ENCODE measurements around the gene NAALADL2.
"Not testable (repeated sequence)": the region's sequence is repeated elsewhere in the genome, so short reads cannot be mapped to it uniquely, and the experiment has no call there.

The NAALADL2 gene

DNA sequence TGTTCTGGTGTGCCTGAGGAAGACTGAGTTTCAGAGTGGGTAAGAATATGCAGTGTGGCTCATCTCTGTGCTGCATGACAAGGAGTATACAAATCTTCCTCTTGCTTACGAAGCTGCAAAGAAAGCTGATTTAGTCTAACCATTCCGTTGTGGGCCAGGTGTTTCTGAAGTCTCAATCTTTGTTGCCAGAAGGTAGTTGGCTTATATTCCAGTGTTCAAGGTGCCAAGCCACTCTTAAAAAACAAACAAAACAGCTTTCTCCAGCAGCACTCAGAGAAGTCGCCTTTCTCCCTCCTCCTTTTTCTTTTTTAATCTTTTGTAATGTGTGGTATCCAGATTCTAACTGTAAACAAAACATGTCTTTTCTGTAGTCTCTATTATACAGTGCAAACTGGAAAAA lies 872.4 kb downstream of the NAALADL2 start:
- no peak for DNase-seq

DNA sequence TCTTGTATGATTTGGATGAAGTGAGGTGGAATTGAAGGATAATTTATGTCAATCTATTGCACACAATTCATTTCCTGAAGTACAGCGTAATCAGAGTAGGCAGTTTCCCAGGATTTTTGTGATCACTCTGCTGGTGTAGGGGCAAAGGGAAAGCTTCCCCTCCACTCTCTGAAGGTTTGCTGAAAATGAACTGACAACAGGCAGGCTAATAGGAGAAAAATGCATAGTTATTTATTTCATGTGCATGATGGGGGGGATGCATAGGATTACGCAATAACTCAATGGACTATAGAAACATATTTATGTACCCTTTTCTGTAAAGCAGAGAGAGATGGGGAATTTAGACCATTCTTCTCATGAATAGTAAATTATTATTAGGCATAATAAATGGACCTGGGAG lies 872.9 kb downstream of the NAALADL2 start:
- DNase-seq = no peak

DNA sequence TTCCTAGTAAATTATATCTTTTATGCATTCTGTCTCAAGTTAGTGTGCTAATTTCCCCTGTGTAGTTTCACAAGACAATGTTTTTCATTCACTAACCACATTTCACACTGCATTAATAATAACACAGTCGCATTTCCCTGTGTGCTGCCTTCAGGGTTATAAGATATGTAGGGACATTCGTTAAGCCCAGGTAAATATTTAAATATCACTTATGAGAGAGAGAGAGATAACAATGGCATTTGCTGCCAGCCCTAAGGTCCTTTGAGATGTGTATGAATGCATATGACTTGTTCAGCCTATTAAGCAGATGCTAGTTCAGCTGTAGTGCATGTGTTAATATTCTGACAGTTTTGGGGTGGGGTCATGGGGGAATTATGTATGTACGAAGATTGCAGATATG lies 876.7 kb downstream of the NAALADL2 start:
- no peak for DNase-seq

DNA sequence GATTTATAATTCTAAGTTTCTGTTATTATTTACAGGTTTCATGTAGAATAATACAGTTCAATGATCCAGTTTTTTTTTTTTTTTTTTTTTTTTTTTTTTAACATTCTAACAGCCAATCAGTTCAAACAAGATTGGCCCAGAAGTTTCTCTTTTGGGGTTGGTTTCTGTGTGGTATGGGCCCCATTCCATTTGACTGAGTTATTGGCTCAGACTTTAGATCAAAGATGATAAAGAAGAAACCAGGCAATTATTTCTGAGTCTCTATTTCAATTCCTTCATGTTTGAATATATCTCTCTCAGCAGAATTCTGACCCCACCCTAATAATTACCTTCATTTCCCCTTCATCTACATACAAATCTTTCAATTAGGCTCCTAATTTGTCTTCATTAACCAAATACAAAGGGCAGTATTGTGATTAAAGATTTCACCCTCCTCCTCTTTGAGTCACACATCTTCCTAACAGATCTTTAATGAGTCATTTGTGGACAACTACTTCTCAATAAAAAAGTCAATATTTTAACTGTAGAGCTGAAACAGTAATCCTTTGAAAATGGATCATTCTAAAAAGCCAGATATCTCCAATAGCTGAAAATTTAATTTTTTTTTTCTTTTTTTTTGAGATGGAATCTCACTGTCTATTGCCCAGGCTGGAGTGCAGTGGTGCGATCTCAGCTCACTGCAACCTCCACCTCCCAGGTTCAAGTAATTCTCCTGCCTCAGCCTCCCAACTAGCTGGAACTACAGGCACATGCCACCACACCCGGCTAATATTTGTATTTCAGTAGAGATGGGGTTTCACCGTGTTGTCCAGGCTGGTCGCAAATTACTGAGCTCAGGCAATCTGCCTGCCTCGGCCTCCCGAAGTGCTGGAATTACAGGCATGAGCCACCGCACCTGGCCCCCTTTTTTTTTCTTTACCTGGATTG lies 878.8 kb downstream of the NAALADL2 start:
- no peak for DNase-seq

DNA sequence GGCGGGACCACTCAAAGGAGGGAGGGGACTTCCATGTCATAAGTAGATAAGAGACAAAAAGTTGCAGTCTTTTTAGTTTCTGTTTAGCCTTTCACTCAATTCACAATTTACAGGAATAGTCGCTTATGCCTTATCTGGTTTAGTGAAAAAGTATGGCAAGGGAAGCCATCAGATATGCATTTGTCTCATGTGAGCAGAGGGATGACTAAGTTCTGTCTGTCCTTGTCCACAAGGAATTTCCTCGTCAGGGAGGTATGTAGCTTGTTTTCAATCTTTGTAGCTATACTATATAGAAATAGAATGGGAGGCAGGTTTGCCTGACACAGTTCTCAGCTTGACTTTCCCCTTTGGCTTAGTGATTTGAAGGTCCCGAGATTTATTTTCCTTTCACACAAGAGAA lies 882.8 kb downstream of the NAALADL2 start:
- no peak for DNase-seq

DNA sequence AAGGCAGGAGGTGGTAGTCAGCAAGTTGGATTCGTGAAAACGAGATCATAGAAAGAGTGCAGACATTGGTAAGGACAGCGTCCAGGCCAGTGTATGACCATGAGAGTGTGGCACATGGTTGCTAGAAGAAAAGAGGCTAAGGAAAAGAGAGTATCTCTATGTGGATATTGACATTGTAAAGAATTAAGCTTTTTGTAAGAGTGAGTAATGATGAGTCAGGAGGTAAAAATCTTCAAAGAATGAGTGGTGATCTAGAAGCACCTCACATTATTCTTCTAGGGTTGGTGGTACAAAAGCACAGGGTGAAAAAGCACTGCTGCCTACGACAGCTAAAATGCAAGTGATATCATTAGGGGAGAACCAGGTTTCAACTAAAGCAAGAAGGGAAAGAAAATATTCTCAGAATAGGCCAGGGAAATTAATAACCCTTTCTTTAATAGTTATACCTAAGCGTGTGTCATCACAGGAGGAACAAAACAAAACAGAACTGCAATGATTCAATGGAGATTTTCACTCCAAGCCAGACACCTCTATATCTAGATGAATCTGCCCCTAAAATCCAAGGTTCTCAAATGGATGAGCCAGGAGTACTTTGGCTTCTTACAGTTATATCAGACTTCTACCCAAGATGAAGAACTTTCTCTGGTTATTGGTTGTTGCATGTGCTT lies 884.7 kb downstream of the NAALADL2 start:
- DNase-seq = no peak

DNA sequence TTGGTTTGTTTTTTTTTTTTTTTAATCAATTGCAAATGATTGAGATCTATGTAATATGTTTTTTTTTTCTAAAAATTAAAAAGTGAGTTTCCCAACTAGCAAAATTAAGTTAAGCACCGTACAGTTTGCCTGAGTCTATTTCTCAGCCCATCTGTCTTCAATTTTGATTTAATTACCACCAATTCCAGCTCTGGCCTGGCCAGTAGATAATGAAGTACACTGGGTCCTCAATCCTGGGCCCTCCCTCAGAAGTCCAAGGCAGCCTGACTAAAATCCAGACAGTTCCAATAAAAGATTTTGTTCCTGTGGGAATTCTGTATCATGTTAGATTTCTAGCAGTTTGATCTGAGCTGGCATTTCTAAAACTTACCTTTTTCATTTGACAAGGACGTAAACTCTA lies 887.2 kb downstream of the NAALADL2 start:
- no peak for DNase-seq

DNA sequence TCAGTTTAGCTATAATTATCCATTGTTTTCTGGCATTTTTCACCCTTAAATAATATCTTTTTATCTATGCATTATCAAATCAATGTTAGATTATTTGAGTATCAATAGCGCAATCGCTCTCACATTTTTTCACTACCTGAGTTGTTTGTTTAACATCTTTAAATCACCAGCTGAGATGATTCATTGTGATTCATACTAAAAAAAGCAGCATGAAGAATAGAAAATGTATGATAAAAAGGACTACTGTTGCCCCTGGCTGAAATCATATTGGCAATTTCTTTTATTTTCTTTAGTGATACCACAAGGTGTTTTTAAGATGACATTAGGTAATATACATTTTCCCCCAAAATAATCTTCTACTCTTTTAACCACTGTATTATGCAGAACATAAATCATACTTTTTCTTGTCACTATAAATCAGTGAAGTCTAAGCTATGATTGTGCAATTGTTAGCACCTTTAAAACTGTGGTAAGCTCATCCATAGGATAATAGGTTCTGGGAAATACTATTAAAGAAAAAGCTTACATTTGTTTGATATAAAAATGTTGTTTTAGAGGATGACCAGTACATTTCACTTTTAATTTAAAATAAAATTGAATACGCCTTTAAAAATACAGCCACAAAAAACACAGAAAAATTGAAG lies 889.1 kb downstream of the NAALADL2 start:
- no peak for DNase-seq

DNA sequence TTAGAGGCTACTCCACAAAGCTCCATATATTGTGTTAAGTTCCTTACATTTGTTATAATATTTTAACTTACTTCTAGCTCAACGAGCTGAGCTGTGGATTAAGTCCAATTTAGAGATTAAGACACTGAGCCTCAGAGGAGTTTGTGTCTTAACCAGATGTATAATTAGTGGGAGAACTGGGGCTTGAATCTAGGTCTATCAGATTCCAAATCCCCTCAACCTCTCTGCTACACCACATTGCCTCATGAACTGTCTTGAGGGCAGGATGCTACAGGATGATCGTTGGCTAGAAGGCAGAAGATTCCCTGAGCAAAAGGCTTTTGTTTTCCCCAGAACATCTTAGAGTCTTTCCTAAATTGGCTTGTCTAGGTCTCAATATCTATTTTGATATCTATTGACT lies 890.8 kb downstream of the NAALADL2 start:
- no peak for DNase-seq

DNA sequence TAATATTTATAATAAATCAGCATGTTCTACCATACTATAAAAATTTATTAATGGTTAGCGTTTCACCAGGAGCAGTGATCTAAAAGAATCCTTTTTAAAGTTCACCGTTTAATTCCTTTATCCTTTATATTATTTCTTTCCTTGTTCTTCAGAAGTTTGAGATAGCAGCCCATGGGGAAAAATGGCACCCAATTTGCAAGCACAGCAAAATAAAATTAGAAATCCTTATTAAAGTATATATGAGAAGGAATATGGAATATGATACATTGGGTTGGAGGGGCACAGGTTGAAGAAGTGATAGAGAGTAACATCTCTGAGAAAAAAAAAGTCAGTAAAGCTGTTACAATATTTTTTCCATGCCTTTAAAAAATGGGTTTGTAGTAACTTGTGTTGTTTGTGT lies 892.0 kb downstream of the NAALADL2 start:
- no peak for DNase-seq

DNA sequence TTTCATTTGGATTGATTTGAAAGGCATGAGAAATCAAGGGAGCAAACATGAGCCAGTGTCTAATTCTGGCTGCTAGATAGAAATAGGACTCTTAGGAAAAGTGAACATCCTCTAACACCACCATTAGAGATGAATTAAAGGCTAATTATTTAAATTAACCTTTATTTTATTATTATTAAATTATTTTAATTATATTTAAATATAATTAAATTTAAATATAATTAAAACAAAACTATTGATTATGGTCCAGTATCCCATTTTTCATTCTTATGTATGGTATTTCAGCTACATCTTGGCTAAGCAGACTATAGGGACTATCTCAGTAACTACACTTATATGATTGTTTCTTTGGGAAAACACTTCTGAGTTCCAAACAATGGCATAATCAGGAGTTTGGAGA lies 904.8 kb downstream of the NAALADL2 start:
- DNase-seq = no peak

DNA sequence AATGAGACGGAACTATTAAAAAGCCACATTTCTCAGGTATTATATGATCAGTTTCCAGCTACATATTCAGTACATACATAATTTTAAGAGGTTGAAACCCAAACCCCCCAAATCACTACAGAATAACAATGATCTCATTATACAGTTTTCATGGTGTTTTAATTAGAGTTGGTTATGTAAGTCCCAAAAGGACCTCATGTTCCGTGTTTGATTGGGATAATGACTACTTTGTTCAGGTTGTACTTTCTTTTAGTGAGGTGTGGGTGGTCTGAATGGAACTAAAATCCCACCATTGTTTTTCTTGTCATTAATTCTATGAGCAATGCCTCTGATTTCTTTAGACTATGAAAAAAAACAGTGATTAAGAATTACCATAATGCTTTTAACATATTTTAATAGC lies 905.6 kb downstream of the NAALADL2 start:
- DNase-seq = no peak

DNA sequence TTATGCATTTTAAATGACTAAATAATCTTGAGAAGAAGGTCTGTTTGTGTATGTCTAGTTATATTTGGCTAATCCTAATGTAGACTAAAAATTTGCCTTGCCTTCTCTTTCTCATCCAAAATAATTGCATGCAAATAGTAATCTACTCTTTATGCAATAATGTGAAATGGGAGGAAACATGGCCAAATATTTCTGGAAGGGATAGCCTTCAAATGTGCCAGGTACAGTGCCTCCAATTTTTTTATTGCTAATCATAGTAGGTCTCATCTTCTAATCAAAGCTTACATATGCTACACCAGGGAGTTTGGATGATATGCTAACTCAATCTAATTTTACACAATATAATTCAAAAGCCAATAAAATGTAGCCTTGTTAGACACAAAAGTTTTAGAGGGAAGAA lies 911.3 kb downstream of the NAALADL2 start:
- DNase-seq = no peak

DNA sequence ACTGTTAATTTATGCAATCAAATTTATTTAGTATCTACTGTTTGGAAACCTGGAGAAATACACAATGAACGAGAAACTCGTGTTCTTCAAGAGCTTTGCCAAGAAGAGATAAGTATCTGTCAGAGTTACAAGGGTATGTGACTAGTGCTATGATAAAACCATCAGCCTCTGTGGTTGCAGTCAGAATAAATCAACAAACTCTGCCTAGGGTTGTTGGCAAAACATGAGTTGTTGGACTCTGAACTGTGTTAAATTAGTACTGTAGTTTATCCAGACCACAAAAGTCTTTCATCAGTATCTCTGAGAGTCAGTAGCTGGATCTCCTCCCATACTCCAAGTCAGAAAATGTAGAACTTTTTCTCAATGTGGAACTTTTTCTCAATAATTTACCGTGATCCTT lies 918.4 kb downstream of the NAALADL2 start:
- no peak for DNase-seq

DNA sequence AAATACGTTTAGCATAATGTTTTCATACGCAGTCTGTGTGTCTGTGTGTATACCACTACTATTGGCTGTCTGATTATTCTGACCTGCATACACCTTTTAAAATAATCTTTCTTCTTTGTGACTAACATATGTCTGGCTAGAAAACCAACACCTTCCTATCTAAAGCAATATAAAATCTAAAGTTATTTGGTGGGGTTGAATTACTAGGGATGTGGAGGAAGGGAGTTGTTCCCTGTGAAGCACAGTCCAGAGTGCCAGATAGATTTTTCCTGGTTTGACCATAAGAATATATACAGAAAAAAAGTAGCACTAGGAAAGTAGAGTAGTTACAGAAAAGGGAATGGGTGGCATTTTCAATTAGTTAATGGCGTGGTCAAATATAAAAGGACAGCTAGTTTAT lies 918.8 kb downstream of the NAALADL2 start:
- DNase-seq = no peak

DNA sequence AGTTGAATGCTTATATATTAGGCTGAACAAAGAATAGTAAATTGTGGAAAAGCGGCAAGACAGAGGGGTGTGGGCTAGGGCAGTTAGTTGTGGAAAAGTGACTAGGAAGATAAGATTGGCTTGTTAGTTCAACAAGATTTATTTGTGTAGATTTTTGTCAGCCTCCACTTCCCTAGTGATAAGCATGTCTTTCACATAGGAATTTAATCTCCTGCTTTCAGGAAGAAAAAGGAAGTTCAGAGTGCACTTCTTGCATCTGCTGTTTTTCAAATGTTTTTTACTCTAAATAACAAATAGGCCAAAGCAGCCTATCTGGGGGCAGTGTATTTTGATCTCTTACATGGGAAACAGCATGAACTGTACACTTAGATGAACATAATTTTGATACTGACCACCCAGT lies 919.9 kb downstream of the NAALADL2 start:
- no peak for DNase-seq

DNA sequence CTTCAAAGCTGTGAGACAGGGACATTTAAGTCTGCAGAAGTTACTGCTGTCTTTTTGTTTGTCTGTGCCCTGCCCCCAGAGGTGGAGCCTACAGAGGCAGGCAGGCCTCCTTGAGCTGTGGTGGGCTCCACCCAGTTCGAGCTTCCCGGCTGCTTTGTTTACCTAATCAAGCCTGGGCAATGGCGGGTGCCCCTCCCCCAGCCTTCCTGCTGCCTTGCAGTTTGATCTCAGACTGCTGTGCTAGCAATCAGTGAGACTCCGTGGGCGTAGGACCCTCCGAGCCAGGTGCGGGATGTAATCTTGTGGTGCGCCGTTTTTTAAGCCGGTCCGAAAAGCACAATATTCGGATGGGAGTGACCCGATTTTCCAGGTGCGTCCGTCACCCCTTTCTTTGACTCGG lies 928.0 kb downstream of the NAALADL2 start:
- DNase-seq = not testable (repeated sequence)

DNA sequence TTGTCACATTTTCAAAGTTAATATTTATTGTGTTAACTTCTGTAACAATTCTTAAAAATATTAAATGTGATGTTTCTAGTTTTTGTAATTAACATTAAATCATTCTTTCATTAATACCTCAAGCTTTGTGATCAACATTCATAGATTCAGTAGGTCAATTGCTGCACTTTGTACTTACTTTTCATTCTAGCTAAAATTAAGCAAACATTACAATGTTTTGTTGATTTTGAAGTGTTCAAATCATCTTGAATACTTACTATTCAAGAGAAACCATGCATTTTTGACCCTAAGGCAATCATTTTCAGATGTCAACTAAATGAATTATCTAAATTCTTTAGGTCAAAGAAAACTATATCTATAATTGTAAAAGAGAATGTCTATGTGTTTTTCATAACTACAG lies 933.1 kb downstream of the NAALADL2 start:
- no peak for DNase-seq

DNA sequence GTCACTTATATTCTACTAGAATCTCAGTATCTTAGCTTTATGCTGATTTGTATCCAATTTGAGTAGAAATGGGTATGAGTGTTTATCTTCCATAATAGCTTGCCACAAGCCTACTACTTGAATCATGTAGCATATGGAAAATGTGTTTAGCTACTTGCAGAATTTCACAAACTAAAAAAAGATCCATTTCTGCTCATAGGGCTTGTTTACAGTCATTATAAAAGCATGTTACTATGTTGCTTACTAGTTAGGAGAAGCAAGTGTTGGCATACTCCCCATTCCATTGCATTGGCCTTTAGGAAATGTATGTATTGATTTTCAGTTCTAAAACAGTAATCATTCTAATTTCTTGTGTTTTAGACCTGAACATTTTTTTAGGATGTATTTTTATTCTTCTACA lies 939.2 kb downstream of the NAALADL2 start:
- no peak for DNase-seq

DNA sequence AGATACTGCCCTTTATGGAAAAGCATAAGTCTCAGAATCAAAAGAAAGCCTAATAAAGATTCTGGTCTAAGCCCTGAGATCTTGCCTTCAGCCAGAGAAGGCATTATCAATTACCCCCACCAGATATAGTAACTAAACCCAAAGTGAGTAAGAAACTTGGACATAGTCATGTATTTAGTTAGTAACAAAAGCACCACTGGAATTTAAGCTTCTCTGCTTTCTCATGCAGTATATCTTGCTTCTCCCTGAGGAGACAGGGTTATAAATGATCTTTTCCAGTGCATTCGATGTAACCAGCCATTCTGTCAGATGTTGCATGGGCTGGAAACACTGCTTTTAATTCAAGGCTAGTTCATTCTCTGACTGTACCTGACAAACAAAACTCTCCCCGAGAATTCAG lies 946.7 kb downstream of the NAALADL2 start:
- no peak for DNase-seq

DNA sequence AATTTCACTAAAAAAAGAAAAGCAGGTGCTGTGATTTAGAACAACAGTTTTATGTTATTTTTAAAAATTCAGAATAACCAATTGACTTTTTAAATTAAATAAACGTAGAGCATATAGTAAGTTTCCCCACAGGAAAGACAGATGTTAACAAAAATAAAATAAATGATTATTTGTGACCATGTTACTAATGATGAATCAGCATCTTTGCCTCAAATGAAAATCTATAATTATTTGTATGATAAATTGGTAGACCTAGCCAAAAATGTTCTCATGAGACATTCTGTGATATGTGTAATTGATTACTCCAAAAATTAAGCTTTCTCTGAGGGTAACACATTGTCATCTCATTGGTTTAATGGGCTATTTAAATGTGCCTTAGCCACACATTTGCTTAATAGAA lies 948.0 kb downstream of the NAALADL2 start:
- no peak for DNase-seq

DNA sequence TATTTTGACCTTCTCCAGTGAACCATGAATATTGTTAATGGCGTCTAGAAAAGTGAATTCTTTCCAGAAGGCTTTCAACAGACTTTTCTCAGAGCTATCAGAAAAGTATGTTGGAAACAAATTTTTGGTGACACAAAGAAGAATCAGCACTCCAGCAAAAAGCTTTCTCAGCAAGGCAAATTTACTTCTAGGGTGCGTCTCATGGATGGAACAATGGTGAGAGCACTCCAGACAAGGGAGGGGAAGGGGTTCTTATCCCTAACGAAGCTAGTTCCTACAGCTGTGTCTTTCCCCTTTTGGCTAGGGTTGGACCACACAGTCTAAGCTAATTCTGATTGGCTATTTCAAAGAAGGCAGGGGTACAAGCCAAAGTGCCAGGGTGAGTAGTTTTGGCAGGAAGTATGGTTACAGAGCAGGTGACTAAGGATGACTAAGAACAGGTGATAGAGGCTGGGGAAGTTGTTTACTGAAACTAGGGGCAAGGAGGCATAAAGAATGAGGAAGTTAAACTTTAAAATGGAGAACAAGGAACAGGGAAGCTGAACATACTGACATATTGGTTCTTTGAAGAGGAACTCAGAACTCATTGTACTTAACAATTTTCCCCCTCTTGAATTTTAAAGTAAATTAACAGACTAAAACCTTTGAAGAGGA lies 959.8 kb downstream of the NAALADL2 start:
- DNase-seq = no peak

DNA sequence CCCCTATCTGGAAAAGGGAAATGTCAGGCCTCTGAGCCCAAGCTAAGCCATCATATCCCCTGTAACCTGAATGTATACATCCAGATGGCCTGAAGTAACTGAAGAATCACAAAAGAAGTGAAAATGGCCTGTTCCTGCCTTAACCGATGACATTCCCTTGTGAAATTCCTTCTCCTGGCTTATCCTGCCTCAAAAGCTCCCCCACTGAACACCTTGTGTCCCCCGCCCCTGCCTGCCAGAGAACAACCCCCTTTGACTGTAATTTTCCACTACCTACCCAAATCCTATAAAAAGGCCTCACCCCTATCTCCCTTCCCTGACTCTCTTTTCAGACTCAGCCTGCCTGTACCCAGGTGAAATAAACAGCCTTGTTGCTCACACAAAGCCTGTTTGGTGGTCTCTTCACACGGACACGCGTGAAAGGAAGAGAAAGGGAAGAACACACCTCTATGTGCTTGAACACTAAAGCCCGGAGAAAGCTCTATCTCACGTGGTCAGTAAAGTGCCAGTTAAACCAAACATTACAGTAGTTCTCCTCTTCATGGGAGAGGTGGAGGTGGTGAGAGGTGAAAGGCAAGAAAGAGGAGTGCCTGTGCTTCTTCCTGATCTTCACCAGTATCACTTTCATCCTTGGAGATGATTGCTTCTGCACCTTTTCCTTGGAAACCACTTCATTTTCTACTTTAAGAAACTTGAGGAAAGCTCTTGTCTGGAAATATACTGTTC lies 963.8 kb downstream of the NAALADL2 start:
- DNase-seq = not testable (repeated sequence)
